ENCODE measurements around the gene TUBA4A. TPM values are rescaled to one million over a fixed set of nuclear protein-coding genes. Genes with fewer than 3 reads are reported as not detected.

Gene TUBA4A
- total and polyA plus RNA-seq, 2 of the 8 experiments (the other 6 are each of a cell fraction or from before 2014, with no cell fraction given) = 67.3 to 172 TPM

- WGBS, 2 experiments (ENCODE audit: extremely low coverage in 1 of 2, insufficient coverage in 1 of 2, insufficient read length in 1 of 2, insufficient replicate concordance in 2 of 2, low coverage in 1 of 2, low lambda C conversion rate in 2 of 2, missing lambda C conversion rate in 1 of 2) = 83% methylated on average over 8 of the region's 8 CpGs; no CpG with 5 or more reads in 1 of the 2 experiments
- Histone ChIP-seq H3K4me2 (ENCODE audit: insufficient read depth in 1 of 2, low read depth in 2 of 2, low read length in 2 of 2) (no peak overlapping the region), H3K9me3 (ENCODE audit: insufficient read depth in 2 of 2, low read depth in 1 of 2, low read length in 1 of 2) (no peaks in the 10 kb centered on the region), H3K23me2 (ENCODE audit: low read depth, low read length) (no peaks in the 10 kb centered on the region), H2BK20ac (ENCODE audit: low read length) (no peak overlapping the region), H3K23ac (ENCODE audit: insufficient read length) (no peak overlapping the region), H4K91ac (replicated peaks; ENCODE audit: insufficient read length, low read length) (no peak overlapping the region), H3K56ac (replicated peaks; ENCODE audit: insufficient read length, low read depth, low read length) (no peak overlapping the region), H3K4me3 (ENCODE audit: extremely low read depth in 1 of 4, insufficient read depth in 2 of 4, low read depth in 3 of 4, low read length in 4 of 4) (no peak overlapping the region; a peak in 1 of 8 replicates), H2BK5ac (ENCODE audit: low read depth, low read length) (no peak overlapping the region), H3K79me2 (ENCODE audit: control insufficient read depth in 1 of 2, insufficient read depth in 2 of 2, low read length in 2 of 2) (no peaks in the 10 kb centered on the region), H2AFZ (ENCODE audit: low read length) (no peak overlapping the region), H3K18ac (ENCODE audit: extremely low read depth, low read length) (no peak overlapping the region), H2BK15ac (ENCODE audit: low read length) (no peak overlapping the region), H3K9ac (replicated peaks in 1 of 4; ENCODE audit: extremely low read depth in 1 of 4, low read depth in 3 of 4, low read length in 3 of 4) (no peak overlapping the region), H4K5ac (ENCODE audit: insufficient read length, low read depth, low read length) (no peak overlapping the region), H4K20me1 (replicated peaks in 1 of 2; ENCODE audit: control insufficient read depth in 1 of 2, insufficient read depth in 2 of 2, low read length in 2 of 2) (no peaks in the 10 kb centered on the region), H3K4ac (replicated peaks; ENCODE audit: insufficient read length, low read depth, low read length) (no peak overlapping the region), H3K27me3 (replicated peaks in 1 of 4; ENCODE audit: control insufficient read depth in 3 of 4, extremely low read depth in 1 of 4, insufficient read depth in 3 of 4, low read length in 3 of 4) (peaks cover 0 to 3% (median 0%) of the 10 kb centered on the region in 4 experiments; a peak in 2 of 7 replicates), H4K8ac (ENCODE audit: extremely low read depth, insufficient read depth, low read length) (no peak overlapping the region), H3K14ac (ENCODE audit: insufficient read length) (no peak overlapping the region), H2BK12ac (ENCODE audit: low read depth, low read length) (no peak overlapping the region), H3K79me1 (ENCODE audit: low read depth, low read length) (no peaks in the 10 kb centered on the region), H3K36me3 (ENCODE audit: control insufficient read depth in 2 of 4, insufficient read depth in 4 of 4, low read length in 3 of 4) (no peaks in the 10 kb centered on the region), H2AK5ac (ENCODE audit: low read depth, low read length) (no peak overlapping the region; the same call in 1 of the 2 replicates), H3K4me1 (replicated peaks in 1 of 4; ENCODE audit: control insufficient read depth in 3 of 4, insufficient read depth in 4 of 4, low read length in 3 of 4) (peaks cover 0 to 3% (median 0%) of the 10 kb centered on the region in 4 experiments; a peak in 2 of 7 replicates), H3K27ac (ENCODE audit: low read depth, low read length) (no peak overlapping the region), H2BK120ac (replicated peaks; ENCODE audit: low read depth, low read length) (no peak overlapping the region)
- POLR2A ChIA-PET (ENCODE audit: partially characterized antibody) = interaction anchor here (0.8 to 1.0 kb wide), 2 partner anchors 12 to 17 kb away, joined by 3 read pairs; no protein-coding TSS in a partner anchor
- CTCF ChIA-PET (ENCODE audit: partially characterized antibody) = interaction anchor here (0.9 to 4.9 kb wide), 7 partner anchors 8 to 242 kb away, joined by 3 to 25 read pairs (median 4); partner anchors contain the start of genes ANKZF1, ATG9A and DNAJB2
- FAIRE-seq (no peak), DNase-seq (ENCODE audit: low read depth in 1 of 2, low spot score in 2 of 2) (no peak)
- no peak for TF ChIP-seq HDAC2 (IDR thresholded peaks at IDR 0.05; ENCODE audit: borderline replicate concordance in 1 of 2, low read depth in 2 of 2, low read length in 2 of 2)
- TF ChIP-seq BACH1 (IDR thresholded peaks at IDR 0.05; ENCODE audit: low read length) = no peak
- TF ChIP-seq SIRT6 (IDR thresholded peaks at IDR 0.05; ENCODE audit: low read length) = no peak
- no peak for TF ChIP-seq JUND (IDR thresholded peaks at IDR 0.05; ENCODE audit: low read length)
- TF ChIP-seq CEBPB (IDR thresholded peaks at IDR 0.05; ENCODE audit: low read depth, low read length) = no peak
Observed at GRCh38 chr2:219269362-219270054, 15.8 kb upstream of the TUBA4A start.

Data from H1 (cell line).